HG03378 (cell line): ENCODE results near the gene ABR.

Experiments used
- ATAC-seq: cut with Tn5 transposase; IDR thresholded peaks from one replicate; pipeline ENCODE4 v1.9.1; 2021; ENCODE audit warnings: mild to moderate bottlenecking, moderate library complexity; ENCODE audit not compliant: unreplicated experiment

The ABR gene

GRCh38 chr17:968812-969730 is 210.7 kb downstream of the ABR start:
- no peak for ATAC-seq

GRCh38 chr17:967122-967521 is 212.7 kb downstream of the ABR start:
- no peak for ATAC-seq

GRCh38 chr17:965311-965989 is 214.3 kb downstream of the ABR start:
- ATAC-seq, result no peak

DNA sequence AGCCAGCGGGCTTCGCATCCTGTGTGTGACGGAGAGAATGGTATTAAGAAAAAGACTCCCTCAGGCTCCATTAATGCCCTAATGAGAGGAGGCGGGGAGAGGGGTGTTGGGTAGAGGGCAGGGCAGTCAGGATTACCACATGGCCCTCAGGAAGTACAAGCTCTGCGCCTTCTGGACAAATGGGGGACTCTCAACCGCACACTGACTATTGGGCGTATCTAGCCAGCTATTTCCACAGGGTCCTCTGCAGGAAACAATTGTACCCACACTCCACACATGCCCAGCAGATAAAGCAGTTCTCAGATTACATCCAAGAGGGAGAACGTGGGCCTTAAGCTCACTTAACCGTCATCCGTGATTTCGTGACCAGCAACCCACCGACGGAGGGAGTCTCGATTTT is 214.9 kb downstream of the ABR start:
- no peak for ATAC-seq

- no peak for ATAC-seq
These were observed 217.1 kb downstream of the ABR start for GRCh38 chr17:962670-963069.

- no peak for ATAC-seq
These were observed 217.6 kb downstream of the ABR start for GRCh38 chr17:962166-962565.

- no peak for ATAC-seq
These were observed 220.9 kb downstream of the ABR start for GRCh38 chr17:958712-959451.

GRCh38 chr17:957856-958421 is 221.8 kb downstream of the ABR start:
- ATAC-seq, result no peak

DNA sequence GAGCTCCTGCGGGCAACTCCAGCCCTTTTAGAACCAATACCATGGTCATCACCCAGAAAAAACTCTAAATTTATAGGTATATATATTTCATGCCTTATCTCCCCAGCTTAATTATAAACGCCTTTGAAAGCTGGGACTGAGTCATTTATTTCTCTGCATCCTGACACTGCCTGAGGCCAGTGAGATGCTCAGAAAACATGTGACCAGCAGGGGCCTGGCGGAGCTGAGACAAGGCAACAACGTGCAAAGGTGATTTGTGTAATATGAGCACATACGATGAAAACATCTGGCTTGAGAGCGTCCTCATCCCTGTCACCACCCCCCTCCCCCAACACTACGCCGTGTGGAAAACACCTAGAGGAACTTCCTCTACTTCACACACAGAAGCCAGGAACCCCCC is 222.9 kb downstream of the ABR start:
- ATAC-seq, result no peak

- no peak for ATAC-seq
These were observed 225.2 kb downstream of the ABR start for GRCh38 chr17:954431-955164.

DNA sequence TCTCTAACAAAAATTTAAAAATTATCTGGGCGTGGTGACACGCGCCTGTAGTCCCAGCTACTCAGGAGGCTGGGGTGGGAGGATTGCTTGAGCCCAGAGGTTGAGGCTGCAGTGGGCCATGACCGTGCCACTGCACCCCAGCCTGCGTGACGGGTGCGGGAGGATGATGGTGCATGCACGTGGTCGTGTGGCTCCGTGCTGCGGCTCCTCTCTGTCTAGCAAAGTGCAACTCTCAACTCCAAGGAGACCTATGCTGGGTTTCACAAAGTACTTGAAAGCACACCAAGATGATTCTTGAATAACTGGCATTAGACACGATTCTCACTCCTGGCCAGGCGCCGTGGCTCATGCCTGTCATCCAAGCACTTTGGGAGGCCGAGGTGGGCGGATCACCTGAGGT is 226.0 kb downstream of the ABR start:
- no peak for ATAC-seq
